Activated CD4-positive, alpha-beta memory T cell treated with anti-CD3 and anti-CD28 coated beads for 36 hours (primary cell): ENCODE measurements around the gene P4HB. TPM values are rescaled to one million over a fixed set of nuclear protein-coding genes. Genes with fewer than 3 reads are reported as not detected.

Experiments
- CTCF ChIA-PET: fragments of 350-600 bp; sonication (Branson Sonifier 250); formaldehyde crosslinking; loops from one replicate; lab custom pipeline; 2021; ENCODE audit warnings: antibody characterized with exemption, inconsistent platforms; lab: Charles Lee
- POLR2A ChIA-PET: fragments of 350-600 bp; sonication (Branson Sonifier 250); formaldehyde crosslinking; loops from one replicate; lab custom pipeline; 2021; ENCODE audit warnings: antibody characterized with exemption; lab: Charles Lee
- DNase-seq: peaks from one replicate; pipeline ENCODE4 v3.0.0-alpha.2; 2020
- H3K27ac Mint-ChIP-seq: one replicate; pipeline ENCODE4 v1.8.0; 2021; ENCODE audit warnings: mixed read lengths
- H3K27me3 Mint-ChIP-seq: one replicate; pipeline ENCODE4 v1.8.0; 2021; ENCODE audit warnings: mixed read lengths
- H3K36me3 Mint-ChIP-seq: one replicate; pipeline ENCODE4 v1.8.0; 2021; ENCODE audit warnings: mixed read lengths
- H3K4me1 Mint-ChIP-seq: one replicate; pipeline ENCODE4 v1.8.0; 2021; ENCODE audit warnings: low read depth, mixed read lengths
- H3K4me3 Mint-ChIP-seq: one replicate; pipeline ENCODE4 v1.8.0; 2021; ENCODE audit warnings: mild to moderate bottlenecking, mixed read lengths
- H3K9me3 Mint-ChIP-seq: one replicate; pipeline ENCODE4 v1.8.0; 2021; ENCODE audit warnings: mixed read lengths
- intact Hi-C: fragments of 100-400 bp; cut with micrococcal nuclease; formaldehyde crosslinking; loops from one replicate; pipeline ENCODE4 v1.15.1; 2023
- total RNA-seq, 2 experiments: library from RNA; stranded (reverse); gene quantifications; one replicate each; pipeline ENCODE4 v1.2.3, GENCODE V29; 2021

The P4HB gene
- total RNA-seq, 2 experiments from 2014 or later: 358 to 367 TPM

- intact Hi-C loops: no loop called here
- Mint-ChIP-seq H3K4me3 (no peak overlapping the region), H3K36me3 (no peaks in the 10 kb centered on the region), H3K4me1 (no peaks in the 10 kb centered on the region), H3K27me3 (no peaks in the 10 kb centered on the region), H3K9me3 (no peaks in the 10 kb centered on the region), H3K27ac (no peak overlapping the region)
- ChIA-PET CTCF (no interaction called here), POLR2A (no interaction called here)
- DNase-seq: no peak
These were observed 66.3 kb downstream of the P4HB start for GRCh38 chr17:81794074-81794476.

Other genes starting within 250 kb of the P4HB start
- 10 to 100 TPM; 78.4 to 93.2 TPM for gene NPLOC4, start 223.4 kb downstream of the P4HB start, total RNA-seq
- under 1 TPM; 0.36 to 0.45 TPM for gene TSPAN10, start 223.3 kb downstream of the P4HB start, total RNA-seq
- 1 to 10 TPM; 1.1 to 1.5 TPM for gene PDE6G, start 204.0 kb downstream of the P4HB start, total RNA-seq
- gene OXLD1, start 193.9 kb downstream of the P4HB start, total RNA-seq: 10 to 100 TPM; 49.6 to 57.7 TPM
- gene CCDC137, start 193.8 kb downstream of the P4HB start, total RNA-seq: 10 to 100 TPM; 34.0 to 36.8 TPM
- gene ARL16, start 176.7 kb downstream of the P4HB start, total RNA-seq: 10 to 100 TPM; 15.1 to 17.1 TPM
- gene HGS, start 176.5 kb downstream of the P4HB start, total RNA-seq: 100 to 1,000 TPM in 1 of 2 experiments, 10 to 100 TPM in 1; 96.9 to 111 TPM
- gene MRPL12, start 157.2 kb downstream of the P4HB start, total RNA-seq: 100 to 1,000 TPM; 112 to 118 TPM
- 10 to 100 TPM; 25.1 to 25.7 TPM for gene SLC25A10, start 148.3 kb downstream of the P4HB start, total RNA-seq
- not detected for gene GCGR, start 56.4 kb downstream of the P4HB start, total RNA-seq
- gene MCRIP1, start 27.2 kb downstream of the P4HB start, total RNA-seq: 10 to 100 TPM; 67.4 to 68.3 TPM
- gene PPP1R27, start 25.5 kb downstream of the P4HB start, total RNA-seq: not detected
- gene ARHGDIA, start 10.8 kb upstream of the P4HB start, total RNA-seq: 100 to 1,000 TPM; 526 to 531 TPM
- gene ALYREF, start 31.1 kb upstream of the P4HB start, total RNA-seq: 100 to 1,000 TPM; 208 to 210 TPM
- 100 to 1,000 TPM; 172 to 173 TPM for gene ANAPC11, start 31.2 kb upstream of the P4HB start, total RNA-seq
- not detected for gene NPB, start 41.7 kb upstream of the P4HB start, total RNA-seq
- gene PCYT2, start 50.9 kb upstream of the P4HB start, total RNA-seq: 10 to 100 TPM; 28.8 to 29.7 TPM
- 10 to 100 TPM; 32.0 to 33.1 TPM for gene SIRT7, start 57.6 kb upstream of the P4HB start, total RNA-seq
- gene MAFG, start 67.2 kb upstream of the P4HB start, total RNA-seq: 10 to 100 TPM; 23.4 to 24.1 TPM
- gene PYCR1, start 76.8 kb upstream of the P4HB start, total RNA-seq: 10 to 100 TPM; 88.9 to 89.8 TPM
- gene MYADML2, start 86.7 kb upstream of the P4HB start, total RNA-seq: not detected
- under 1 TPM; 0.22 to 0.40 TPM for gene NOTUM, start 100.7 kb upstream of the P4HB start, total RNA-seq
- 10 to 100 TPM; 25.4 to 27.1 TPM for gene ASPSCR1, start 117.1 kb upstream of the P4HB start, total RNA-seq
- 10 to 100 TPM; 83.0 to 85.8 TPM for gene CENPX, start 162.3 kb upstream of the P4HB start, total RNA-seq
- gene LRRC45, start 162.8 kb upstream of the P4HB start, total RNA-seq: 10 to 100 TPM; 16.3 to 19.0 TPM
- 1 to 10 TPM; 6.3 to 8.1 TPM for gene RAC3, start 171.1 kb upstream of the P4HB start, total RNA-seq
- gene DCXR, start 177.2 kb upstream of the P4HB start, total RNA-seq: 100 to 1,000 TPM; 105 to 115 TPM
- gene RFNG, start 191.3 kb upstream of the P4HB start, total RNA-seq: 10 to 100 TPM; 16.5 to 17.5 TPM
- gene GPS1, start 191.4 kb upstream of the P4HB start, total RNA-seq: 10 to 100 TPM; 86.8 to 89.1 TPM
- gene DUS1L, start 205.3 kb upstream of the P4HB start, total RNA-seq: 100 to 1,000 TPM; 118 to 131 TPM
- 100 to 1,000 TPM; 209 to 212 TPM for gene FASN, start 237.7 kb upstream of the P4HB start, total RNA-seq